HG02840 (cell line): ENCODE results near the gene BARX1.

ENCODE experiments used
- ATAC-seq: cut with Tn5 transposase; IDR thresholded peaks from one replicate; pipeline ENCODE4 v1.9.1; 2021; ENCODE audit warnings: mild to moderate bottlenecking, moderate library complexity, moderate number of reproducible peaks; ENCODE audit not compliant: unreplicated experiment, low FRiP score

BARX1 gene

GRCh38 chr9:93929231-93929630, 25.9 kb downstream of the BARX1 start:
- ATAC-seq, result no peak

GRCh38 chr9:93922535-93922934, 32.6 kb downstream of the BARX1 start:
- no peak for ATAC-seq

GRCh38 chr9:93920131-93920800, 34.9 kb downstream of the BARX1 start:
- no peak for ATAC-seq

- no peak for ATAC-seq
These were observed 37.1 kb downstream of the BARX1 start for GRCh38 chr9:93918061-93918460.

- no peak for ATAC-seq
These were observed 37.9 kb downstream of the BARX1 start for GRCh38 chr9:93917121-93917853.

GRCh38 chr9:93916358-93916757, 38.8 kb downstream of the BARX1 start:
- no peak for ATAC-seq

- no peak for ATAC-seq
These were observed 43.2 kb downstream of the BARX1 start for GRCh38 chr9:93911801-93912554.

- ATAC-seq, result no peak
These were observed 43.9 kb downstream of the BARX1 start for GRCh38 chr9:93911136-93911745.

- no peak for ATAC-seq
These were observed 44.6 kb downstream of the BARX1 start for GRCh38 chr9:93910598-93910997.

GRCh38 chr9:93910196-93910595, 45.0 kb downstream of the BARX1 start:
- ATAC-seq, result no peak

- no peak for ATAC-seq
These were observed 45.9 kb downstream of the BARX1 start for GRCh38 chr9:93909242-93909616.

GRCh38 chr9:93908591-93909241, 46.4 kb downstream of the BARX1 start:
- no peak for ATAC-seq

- no peak for ATAC-seq
These were observed 47.5 kb downstream of the BARX1 start for GRCh38 chr9:93907551-93908199.

- ATAC-seq, result no peak
These were observed 48.8 kb downstream of the BARX1 start for GRCh38 chr9:93906195-93906880.

GRCh38 chr9:93905473-93906133, 49.6 kb downstream of the BARX1 start:
- no peak for ATAC-seq

- ATAC-seq, result no peak
These were observed 50.3 kb downstream of the BARX1 start for GRCh38 chr9:93904649-93905472.

- no peak for ATAC-seq
These were observed 51.1 kb downstream of the BARX1 start for GRCh38 chr9:93903886-93904648.
